ENCODE data around the gene FLOT2. TPM values are rescaled to one million over a fixed set of nuclear protein-coding genes. Genes with fewer than 3 reads are reported as not detected.

The FLOT2 gene
- total and polyA plus RNA-seq, 10 of the 15 experiments (the other 5 are each of a cell fraction or from before 2014, with no cell fraction given) = 56.8 to 302 (median 149) TPM

DNA sequence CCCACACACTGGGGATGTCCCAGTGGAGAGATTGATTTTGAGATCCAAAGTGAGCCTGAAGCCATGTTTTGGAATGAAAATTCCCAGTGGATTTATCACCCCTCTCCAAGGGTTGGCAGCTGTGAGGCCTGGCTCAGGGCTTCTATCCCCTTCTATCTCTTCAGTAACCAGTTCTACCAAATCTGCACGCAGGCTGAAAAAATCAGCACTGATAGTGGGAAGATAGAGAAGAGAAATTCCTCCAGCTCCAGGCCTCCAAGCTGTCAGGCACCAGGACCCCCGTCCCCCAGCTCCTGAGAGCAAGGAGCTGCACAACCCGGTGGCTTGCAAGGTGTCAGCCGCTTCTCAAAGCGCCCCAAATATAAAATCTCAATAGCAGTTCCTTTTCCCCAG lies 1.0 kb downstream of the FLOT2 start:
- in situ Hi-C loops (cut with MboI) = loop anchor here (25.0 kb wide), 1 partner anchor 1409 kb away; no protein-coding TSS in a partner anchor
- RAD21 ChIA-PET (ENCODE audit: unreplicated experiment) = interaction anchor here (0.7 to 4.3 kb wide), 8 partner anchors 9 to 169 kb away, joined by 3 to 28 read pairs (median 8); partner anchors contain the start of gene FAM222B

GRCh38 chr17:28895794-28896447 lies 1.6 kb downstream of the FLOT2 start:
- Histone ChIP-seq H3K27me3 (replicated peaks in 1 of 2; ENCODE audit: control insufficient read depth in 2 of 2, insufficient read depth in 2 of 2, low read length in 1 of 2) (no peaks in the 10 kb centered on the region), H3K27ac (ENCODE audit: control insufficient read depth, insufficient read depth) (no peak overlapping the region), H3K9me3 (replicated peaks; ENCODE audit: control insufficient read depth, insufficient read depth, low read length) (no peaks in the 10 kb centered on the region), H3K4me1 (ENCODE audit: control insufficient read depth, insufficient read depth, low read length) (peaks cover 45% of the 10 kb centered on the region), H3K79me2 (ENCODE audit: control insufficient read depth, insufficient read depth, low read length) (peaks cover 22% of the 10 kb centered on the region), H3K4me2 (ENCODE audit: control insufficient read depth, insufficient read depth) (peak overlapping the region; percentile 92), H4K20me1 (ENCODE audit: control insufficient read depth, insufficient read depth) (no peaks in the 10 kb centered on the region), H2AFZ (ENCODE audit: control insufficient read depth, low read depth, low read length) (no peak overlapping the region), H3K9ac (ENCODE audit: control insufficient read depth, insufficient read depth, low read length) (peak overlapping the region; percentile 72), H3K36me3 (ENCODE audit: control insufficient read depth in 2 of 2, insufficient read depth in 2 of 2, low read length in 1 of 2) (no peaks in the 10 kb centered on the region), H3K4me3 (peak overlapping the region; percentile 92)
- ChIA-PET RAD21 (ENCODE audit: unreplicated experiment) (interaction anchor here (0.7 to 4.3 kb wide), 8 partner anchors 8 to 169 kb away, joined by 3 to 28 read pairs (median 8); partner anchors contain the start of gene FAM222B), POLR2A (interaction anchor here (0.6 to 2.9 kb wide), 11 partner anchors 24 to 244 kb away, joined by 3 to 11 read pairs (median 5); partner anchors contain the start of gene ERAL1), CTCF (interaction anchor here (0.8 to 4.5 kb wide), 7 partner anchors 34 to 347 kb away, joined by 3 to 31 read pairs (median 4); partner anchors contain the start of genes FAM222B and NEK8), SMC1A (ENCODE audit: uncharacterized antibody, unreplicated experiment) (interaction anchor here (0.9 to 5.8 kb wide), 9 partner anchors 14 to 176 kb away, joined by 3 to 35 read pairs (median 4); partner anchors contain the start of genes NEK8, RPL23A and TLCD1)
- no TSS peak for BruUV-seq (replicated peaks)
- DNase-seq (ENCODE audit: low read depth, low spot score) (no peak), ATAC-seq (no peak), FAIRE-seq (no peak)
- 52% methylated on average over 3 of the region's 3 CpGs for WGBS (ENCODE audit: insufficient coverage, insufficient replicate concordance, low lambda C conversion rate, missing lambda C conversion rate)
- in situ Hi-C loops (cut with MboI) = loop anchor here (25.0 kb wide), 1 partner anchor 1409 kb away; no protein-coding TSS in a partner anchor
- intact Hi-C loops (cut with micrococcal nuclease; ENCODE audit: unreplicated experiment) = no loop called here
- 0 out of 2 replicates have a peak, but pooled peaks have one; percentile 68 for TF ChIP-seq HDGF (IDR thresholded peaks at IDR 0.05)
- 0 out of 2 replicates have a peak, but pooled peaks have one; percentile 30 for TF ChIP-seq EED (IDR thresholded peaks at IDR 0.05; ENCODE audit: low read depth)
- no peak for TF ChIP-seq SMAD5 (IDR thresholded peaks at IDR 0.05; ENCODE audit: low read depth)
- TF ChIP-seq CREB1 (IDR thresholded peaks at IDR 0.05; ENCODE audit: low read depth) = no peak
- no peak for TF ChIP-seq HDAC2 (IDR thresholded peaks at IDR 0.05)
- TF ChIP-seq POLR2AphosphoS2 (IDR thresholded peaks at IDR 0.05; ENCODE audit: low read depth, low read length) = no peak
- 0 out of 2 replicates have a peak, but pooled peaks have one; percentile 15 for TF ChIP-seq CHD2 (IDR thresholded peaks at IDR 0.05; ENCODE audit: borderline replicate concordance, low read depth, low read length)
- TF ChIP-seq, protein P1, sequence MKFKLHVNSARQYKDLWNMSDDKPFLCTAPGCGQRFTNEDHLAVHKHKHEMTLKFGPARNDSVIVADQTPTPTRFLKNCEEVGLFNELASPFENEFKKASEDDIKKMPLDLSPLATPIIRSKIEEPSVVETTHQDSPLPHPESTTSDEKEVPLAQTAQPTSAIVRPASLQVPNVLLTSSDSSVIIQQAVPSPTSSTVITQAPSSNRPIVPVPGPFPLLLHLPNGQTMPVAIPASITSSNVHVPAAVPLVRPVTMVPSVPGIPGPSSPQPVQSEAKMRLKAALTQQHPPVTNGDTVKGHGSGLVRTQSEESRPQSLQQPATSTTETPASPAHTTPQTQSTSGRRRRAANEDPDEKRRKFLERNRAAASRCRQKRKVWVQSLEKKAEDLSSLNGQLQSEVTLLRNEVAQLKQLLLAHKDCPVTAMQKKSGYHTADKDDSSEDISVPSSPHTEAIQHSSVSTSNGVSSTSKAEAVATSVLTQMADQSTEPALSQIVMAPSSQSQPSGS (IDR thresholded peaks at IDR 0.05; ENCODE audit: low read length) = no peak
- no peak for TF ChIP-seq RAD21 (IDR thresholded peaks at IDR 0.05; ENCODE audit: insufficient read depth, low read depth, low read length)
- no peak for TF ChIP-seq NRF1 (conservative IDR thresholded peaks at IDR 0.05; ENCODE audit: low read depth, low read length)
- TF ChIP-seq, protein P2, sequence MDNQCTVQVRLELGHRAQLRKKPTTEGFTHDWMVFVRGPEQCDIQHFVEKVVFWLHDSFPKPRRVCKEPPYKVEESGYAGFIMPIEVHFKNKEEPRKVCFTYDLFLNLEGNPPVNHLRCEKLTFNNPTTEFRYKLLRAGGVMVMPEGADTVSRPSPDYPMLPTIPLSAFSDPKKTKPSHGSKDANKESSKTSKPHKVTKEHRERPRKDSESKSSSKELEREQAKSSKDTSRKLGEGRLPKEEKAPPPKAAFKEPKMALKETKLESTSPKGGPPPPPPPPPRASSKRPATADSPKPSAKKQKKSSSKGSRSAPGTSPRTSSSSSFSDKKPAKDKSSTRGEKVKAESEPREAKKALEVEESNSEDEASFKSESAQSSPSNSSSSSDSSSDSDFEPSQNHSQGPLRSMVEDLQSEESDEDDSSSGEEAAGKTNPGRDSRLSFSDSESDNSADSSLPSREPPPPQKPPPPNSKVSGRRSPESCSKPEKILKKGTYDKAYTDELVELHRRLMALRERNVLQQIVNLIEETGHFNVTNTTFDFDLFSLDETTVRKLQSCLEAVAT (IDR thresholded peaks at IDR 0.05) = no peak
- no peak for TF ChIP-seq SRF (IDR thresholded peaks at IDR 0.05; ENCODE audit: low read depth in 2 of 2, low read length in 2 of 2)

More for the DNA sequence above, 1.0 kb downstream of the FLOT2 start:
- no peaks in the 10 kb centered on the region for H4K20me1 ChIP-seq (ENCODE audit: control insufficient read depth, insufficient read depth)
- DNase-seq (ENCODE audit: low read depth, low spot score) (no peak), FAIRE-seq (no peak), ATAC-seq (no peak)
- H3K4me1 ChIP-seq (ENCODE audit: control insufficient read depth, insufficient read depth, low read length) = peaks cover 45% of the 10 kb centered on the region
- SMC1A ChIA-PET (ENCODE audit: uncharacterized antibody, unreplicated experiment) = interaction anchor here (0.9 to 5.8 kb wide), 8 partner anchors 14 to 169 kb away, joined by 3 to 35 read pairs (median 4); partner anchors contain the start of genes NEK8 and TLCD1
- peak overlapping the region; percentile 92 for H3K4me3 ChIP-seq
- CTCF ChIA-PET = interaction anchor here (0.8 to 4.5 kb wide), 6 partner anchors 35 to 348 kb away, joined by 3 to 31 read pairs (median 8); partner anchors contain the start of gene NEK8
- H3K79me2 ChIP-seq (ENCODE audit: control insufficient read depth, insufficient read depth, low read length) = peaks cover 22% of the 10 kb centered on the region
- H3K27ac ChIP-seq (ENCODE audit: control insufficient read depth, insufficient read depth) = peak overlapping the region; percentile 72; the same call in 1 of the 2 replicates
- 0 out of 4 replicates have a peak, but pooled peaks of 1 of the 2 experiments have one; percentile 7 for TF ChIP-seq IKZF2 (IDR thresholded peaks at IDR 0.05)
- no peak for TF ChIP-seq SREBF1 (IDR thresholded peaks at IDR 0.05; ENCODE audit: low read length)
- peak overlapping the region; percentile 72 for H3K9ac ChIP-seq (ENCODE audit: control insufficient read depth, insufficient read depth, low read length)
- POLR2A ChIA-PET = interaction anchor here (0.6 to 2.9 kb wide), 10 partner anchors 25 to 169 kb away, joined by 3 to 11 read pairs (median 6); partner anchors contain the start of gene ERAL1
- no peak overlapping the region for H2AFZ ChIP-seq (ENCODE audit: control insufficient read depth, low read depth, low read length)
- intact Hi-C loops (cut with micrococcal nuclease; ENCODE audit: unreplicated experiment) = no loop called here
- 39% methylated on average over 5 of the region's 5 CpGs for WGBS (ENCODE audit: insufficient coverage, insufficient replicate concordance, low lambda C conversion rate, missing lambda C conversion rate)
- H3K27me3 ChIP-seq (replicated peaks in 1 of 2; ENCODE audit: control insufficient read depth in 2 of 2, insufficient read depth in 2 of 2, low read length in 1 of 2) = no peaks in the 10 kb centered on the region
- H3K9me3 ChIP-seq (replicated peaks; ENCODE audit: control insufficient read depth, insufficient read depth, low read length) = no peaks in the 10 kb centered on the region
- TSS peak; percentile 45 for BruUV-seq (replicated peaks)
- H3K4me2 ChIP-seq (ENCODE audit: control insufficient read depth, insufficient read depth) = peak overlapping the region; percentile 92
- H3K36me3 ChIP-seq (ENCODE audit: control insufficient read depth in 2 of 2, insufficient read depth in 2 of 2, low read length in 1 of 2) = no peaks in the 10 kb centered on the region

All from GM12878 (cell line).